ENCODE measurements around the gene CARNS1. TPM values are rescaled to one million over a fixed set of nuclear protein-coding genes. Genes with fewer than 3 reads are reported as not detected.
A peak's percentile ranks its signal among the peaks of the same experiment; 100 is the strongest.

The CARNS1 gene
- total RNA-seq, 1 experiment from 2014 or later: 0.13 TPM

DNA sequence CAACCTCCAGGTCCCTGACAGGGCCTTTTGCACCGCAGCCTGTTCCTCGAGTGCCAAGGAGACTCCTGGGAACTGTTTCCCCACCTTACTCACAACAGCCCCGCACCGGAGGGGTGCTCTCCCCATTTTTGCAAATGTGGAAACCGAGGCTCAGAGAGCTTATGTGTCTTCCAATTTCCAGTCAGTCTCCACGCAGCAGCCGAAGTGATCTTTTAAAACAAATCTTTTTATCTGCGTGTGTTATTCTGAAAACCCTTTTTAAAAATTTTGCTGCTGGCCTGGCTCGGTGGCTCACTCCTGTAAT lies 54.0 kb downstream of the CARNS1 start:
- CTCF ChIA-PET: interaction anchor here (0.7 kb wide), 1 partner anchor 1209 kb away, joined by 5 read pairs; no protein-coding TSS in a partner anchor
- peak overlapping the region; percentile 59 for H3K27ac ChIP-seq (ENCODE audit: low read depth, low read length, poor library complexity, severe bottlenecking)

DNA sequence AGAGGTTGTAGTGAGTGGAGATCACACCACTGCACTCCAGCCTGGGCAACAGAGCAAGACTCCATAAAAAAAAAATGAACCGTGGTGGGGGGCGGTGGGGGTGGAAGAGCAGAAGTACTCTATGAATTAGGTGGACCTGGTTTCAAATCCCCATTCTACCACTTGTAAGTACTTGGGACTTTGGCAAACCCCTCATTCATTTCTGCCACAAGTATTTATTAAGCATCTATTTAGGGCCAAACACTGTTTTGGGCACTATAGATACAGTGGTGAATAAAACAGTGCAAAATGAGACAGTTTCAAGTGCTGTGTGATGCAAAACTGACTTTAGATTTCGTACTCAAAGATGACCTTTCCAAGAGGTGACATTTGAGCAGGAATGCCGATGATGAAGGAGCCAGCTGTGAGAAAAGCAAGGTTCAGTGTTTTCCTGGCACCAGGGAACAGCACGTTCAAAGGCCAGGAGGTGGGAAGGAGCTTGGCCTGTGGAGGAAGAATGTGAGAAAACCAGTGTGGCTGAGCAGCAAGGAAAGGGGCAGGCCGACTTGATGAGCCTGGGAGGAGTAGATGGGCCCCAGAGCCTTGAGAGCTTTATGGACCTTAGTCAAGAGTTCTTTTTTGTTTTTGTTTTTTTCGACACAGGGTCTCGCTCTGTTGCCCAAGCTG lies 55.0 kb downstream of the CARNS1 start:
- DNase-seq (ENCODE audit: low spot score): no peak
- peaks cover 1% of the 10 kb centered on the region for H3K4me1 ChIP-seq (ENCODE audit: insufficient read depth, low read length, poor library complexity, severe bottlenecking)
- H3K27me3 ChIP-seq (replicated peaks; ENCODE audit: insufficient read depth, low read depth, low read length, poor library complexity): no peaks in the 10 kb centered on the region
- H3K36me3 ChIP-seq (ENCODE audit: insufficient read depth, low read length, poor library complexity, severe bottlenecking): no peaks in the 10 kb centered on the region
- CTCF ChIA-PET: no interaction called here
- no peaks in the 10 kb centered on the region for H3K9me3 ChIP-seq (ENCODE audit: low read depth, low read length, poor library complexity, severe bottlenecking)
- POLR2A ChIA-PET (ENCODE audit: low non-redundant PET): no interaction called here
- H3K4me3 ChIP-seq (ENCODE audit: low read depth, low read length, poor library complexity, severe bottlenecking): no peak overlapping the region
- no peak for TF ChIP-seq EZH2 (IDR thresholded peaks at IDR 0.05; ENCODE audit: borderline replicate concordance, low read depth, low read length, poor library complexity, severe bottlenecking)
- TF ChIP-seq, protein P1, sequence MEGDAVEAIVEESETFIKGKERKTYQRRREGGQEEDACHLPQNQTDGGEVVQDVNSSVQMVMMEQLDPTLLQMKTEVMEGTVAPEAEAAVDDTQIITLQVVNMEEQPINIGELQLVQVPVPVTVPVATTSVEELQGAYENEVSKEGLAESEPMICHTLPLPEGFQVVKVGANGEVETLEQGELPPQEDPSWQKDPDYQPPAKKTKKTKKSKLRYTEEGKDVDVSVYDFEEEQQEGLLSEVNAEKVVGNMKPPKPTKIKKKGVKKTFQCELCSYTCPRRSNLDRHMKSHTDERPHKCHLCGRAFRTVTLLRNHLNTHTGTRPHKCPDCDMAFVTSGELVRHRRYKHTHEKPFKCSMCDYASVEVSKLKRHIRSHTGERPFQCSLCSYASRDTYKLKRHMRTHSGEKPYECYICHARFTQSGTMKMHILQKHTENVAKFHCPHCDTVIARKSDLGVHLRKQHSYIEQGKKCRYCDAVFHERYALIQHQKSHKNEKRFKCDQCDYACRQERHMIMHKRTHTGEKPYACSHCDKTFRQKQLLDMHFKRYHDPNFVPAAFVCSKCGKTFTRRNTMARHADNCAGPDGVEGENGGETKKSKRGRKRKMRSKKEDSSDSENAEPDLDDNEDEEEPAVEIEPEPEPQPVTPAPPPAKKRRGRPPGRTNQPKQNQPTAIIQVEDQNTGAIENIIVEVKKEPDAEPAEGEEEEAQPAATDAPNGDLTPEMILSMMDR (conservative IDR thresholded peaks at IDR 0.05; ENCODE audit: low read depth, low read length): no peak
- no TSS peak for BruUV-seq (replicated peaks)
- no peak overlapping the region for H3K27ac ChIP-seq (ENCODE audit: low read depth, low read length, poor library complexity, severe bottlenecking)
- intact Hi-C loops (cut with micrococcal nuclease; ENCODE audit: unreplicated experiment): no loop called here

More for the DNA sequence above, 54.0 kb downstream of the CARNS1 start:
- peaks cover 5% of the 10 kb centered on the region for H3K4me1 ChIP-seq (ENCODE audit: insufficient read depth, low read length, poor library complexity, severe bottlenecking)
- no peak for TF ChIP-seq EZH2 (IDR thresholded peaks at IDR 0.05; ENCODE audit: borderline replicate concordance, low read depth, low read length, poor library complexity, severe bottlenecking)
- TF ChIP-seq, protein P1 (conservative IDR thresholded peaks at IDR 0.05; ENCODE audit: low read depth, low read length): no peak; the same call in 1 of the 2 replicates
- no TSS peak for BruUV-seq (replicated peaks)
- H3K36me3 ChIP-seq (ENCODE audit: insufficient read depth, low read length, poor library complexity, severe bottlenecking): no peaks in the 10 kb centered on the region
- POLR2A ChIA-PET (ENCODE audit: low non-redundant PET): no interaction called here
- intact Hi-C loops (cut with micrococcal nuclease; ENCODE audit: unreplicated experiment): no loop called here
- DNase-seq (ENCODE audit: low spot score): no peak
- no peaks in the 10 kb centered on the region for H3K27me3 ChIP-seq (replicated peaks; ENCODE audit: insufficient read depth, low read depth, low read length, poor library complexity)
- peak overlapping the region; percentile 84 for H3K4me3 ChIP-seq (ENCODE audit: low read depth, low read length, poor library complexity, severe bottlenecking)
- no peaks in the 10 kb centered on the region for H3K9me3 ChIP-seq (ENCODE audit: low read depth, low read length, poor library complexity, severe bottlenecking)

DNA sequence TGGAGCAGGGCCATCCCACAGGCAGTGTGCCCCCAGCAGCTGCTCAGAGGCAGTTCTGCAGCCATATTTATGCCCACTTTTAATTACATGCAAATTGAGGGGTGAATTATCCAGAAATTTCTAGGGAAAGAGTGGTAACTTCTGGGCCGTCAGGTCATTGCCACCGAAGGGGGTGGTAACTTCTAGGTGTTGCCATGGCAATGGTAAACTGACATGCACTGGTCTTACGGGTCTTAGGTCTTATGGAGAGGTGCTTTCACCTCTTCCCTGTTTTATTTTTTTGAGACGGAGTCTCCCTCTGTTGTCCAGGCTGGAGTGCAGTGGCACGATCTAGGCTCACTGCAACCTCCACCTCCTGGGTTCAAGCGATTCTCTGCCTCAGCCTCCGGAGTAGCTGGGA lies 57.4 kb downstream of the CARNS1 start:
- no peak overlapping the region for H3K4me3 ChIP-seq (ENCODE audit: low read depth, low read length, poor library complexity, severe bottlenecking)

More for the DNA sequence above, 57.4 kb downstream of the CARNS1 start:
- intact Hi-C loops (cut with micrococcal nuclease; ENCODE audit: unreplicated experiment): no loop called here
- H3K36me3 ChIP-seq (ENCODE audit: insufficient read depth, low read length, poor library complexity, severe bottlenecking): no peaks in the 10 kb centered on the region
- no peaks in the 10 kb centered on the region for H3K9me3 ChIP-seq (ENCODE audit: low read depth, low read length, poor library complexity, severe bottlenecking)
- BruUV-seq (replicated peaks): no TSS peak
- no peak for TF ChIP-seq EZH2 (IDR thresholded peaks at IDR 0.05; ENCODE audit: borderline replicate concordance, low read depth, low read length, poor library complexity, severe bottlenecking)
- TF ChIP-seq, protein P1 (conservative IDR thresholded peaks at IDR 0.05; ENCODE audit: low read depth, low read length): no peak
- POLR2A ChIA-PET (ENCODE audit: low non-redundant PET): no interaction called here
- H3K27me3 ChIP-seq (replicated peaks; ENCODE audit: insufficient read depth, low read depth, low read length, poor library complexity): no peaks in the 10 kb centered on the region
- CTCF ChIA-PET: no interaction called here
- H3K4me1 ChIP-seq (ENCODE audit: insufficient read depth, low read length, poor library complexity, severe bottlenecking): no peaks in the 10 kb centered on the region
- DNase-seq (ENCODE audit: low spot score): no peak
- no peak overlapping the region for H3K27ac ChIP-seq (ENCODE audit: low read depth, low read length, poor library complexity, severe bottlenecking)

Other genes starting within 250 kb of the CARNS1 start
- gene GRK2, start 149.2 kb upstream of the CARNS1 start, total RNA-seq (2021): 88.6 and 92.6 TPM in 2 replicates
- gene ANKRD13D, start 126.4 kb upstream of the CARNS1 start, total RNA-seq (2021): 94.2 and 101 TPM in 2 replicates
- gene SSH3, start 112.1 kb upstream of the CARNS1 start, total RNA-seq (2021): 5.5 and 7.8 TPM in 2 replicates
- 13.2 and 14.3 TPM in 2 replicates for gene POLD4, start 62.1 kb upstream of the CARNS1 start, total RNA-seq (2021)
- 0.69 and 0.87 TPM in 2 replicates for gene CLCF1, start 42.1 kb upstream of the CARNS1 start, total RNA-seq (2021)
- gene RAD9A, start 23.7 kb upstream of the CARNS1 start, total RNA-seq (2021): 43.0 and 55.0 TPM in 2 replicates
- 239 TPM in 2 replicates for gene PPP1CA, start 13.8 kb upstream of the CARNS1 start, total RNA-seq (2021)
- gene TBC1D10C, start 11.6 kb upstream of the CARNS1 start, total RNA-seq (2021): not detected in 2 replicates
- gene RPS6KB2, start 12.8 kb downstream of the CARNS1 start, total RNA-seq (2021): 58.8 and 65.0 TPM in 2 replicates
- gene PTPRCAP, start 22.0 kb downstream of the CARNS1 start, total RNA-seq (2021): 0.56 and 1.3 TPM in 2 replicates
- gene CORO1B, start 27.8 kb downstream of the CARNS1 start, total RNA-seq (2021): 92.5 and 96.6 TPM in 2 replicates
- gene GPR152, start 37.1 kb downstream of the CARNS1 start, total RNA-seq (2021): not detected in 2 replicates
- not detected in 2 replicates for gene CABP4, start 39.7 kb downstream of the CARNS1 start, total RNA-seq (2021)
- gene TMEM134, start 53.6 kb downstream of the CARNS1 start, total RNA-seq (2021): 36.0 and 40.3 TPM in 2 replicates
- 66.0 and 77.9 TPM in 2 replicates for gene AIP, start 67.3 kb downstream of the CARNS1 start, total RNA-seq (2021)
- 55.9 and 60.9 TPM in 2 replicates for gene PITPNM1, start 89.7 kb downstream of the CARNS1 start, total RNA-seq (2021)
- 48.1 and 51.3 TPM in 2 replicates for gene CDK2AP2, start 92.5 kb downstream of the CARNS1 start, total RNA-seq (2021)
- gene CABP2, start 107.8 kb downstream of the CARNS1 start, total RNA-seq (2021): not detected in 2 replicates
- gene GSTP1, start 168.1 kb downstream of the CARNS1 start, total RNA-seq (2021): 1,211 and 1,270 TPM in 2 replicates
- gene NDUFV1, start 191.3 kb downstream of the CARNS1 start, total RNA-seq (2021): 250 and 275 TPM in 2 replicates
- gene NUDT8, start 214.3 kb downstream of the CARNS1 start, total RNA-seq (2021): 3.4 and 4.7 TPM in 2 replicates
- not detected in 2 replicates for gene TBX10, start 224.1 kb downstream of the CARNS1 start, total RNA-seq (2021)
- not detected in 2 replicates for gene ACY3, start 235.1 kb downstream of the CARNS1 start, total RNA-seq (2021)

All from A673 (cell line).